GM12801 (cell line): ENCODE data around the gene CAMK2A.

Source experiments
- TF ChIP-seq, protein P1 (sequence below): IDR thresholded peaks from one replicate; pipeline ENCODE4 v1.5.1; 2011; ENCODE audit warnings: control low read depth; ENCODE audit not compliant: insufficient read length; ENCODE audit errors: extremely low read depth

CAMK2A gene

GRCh38 chr5:150302301-150303069, 12.9 kb upstream of the CAMK2A start, which contains the start of gene ARSI:
Gene ARSI, minus strand, starts transcription at chr5:150302905. Its CDS starts 532 bp downstream, at chr5:150302373.
- TF ChIP-seq, protein P1, sequence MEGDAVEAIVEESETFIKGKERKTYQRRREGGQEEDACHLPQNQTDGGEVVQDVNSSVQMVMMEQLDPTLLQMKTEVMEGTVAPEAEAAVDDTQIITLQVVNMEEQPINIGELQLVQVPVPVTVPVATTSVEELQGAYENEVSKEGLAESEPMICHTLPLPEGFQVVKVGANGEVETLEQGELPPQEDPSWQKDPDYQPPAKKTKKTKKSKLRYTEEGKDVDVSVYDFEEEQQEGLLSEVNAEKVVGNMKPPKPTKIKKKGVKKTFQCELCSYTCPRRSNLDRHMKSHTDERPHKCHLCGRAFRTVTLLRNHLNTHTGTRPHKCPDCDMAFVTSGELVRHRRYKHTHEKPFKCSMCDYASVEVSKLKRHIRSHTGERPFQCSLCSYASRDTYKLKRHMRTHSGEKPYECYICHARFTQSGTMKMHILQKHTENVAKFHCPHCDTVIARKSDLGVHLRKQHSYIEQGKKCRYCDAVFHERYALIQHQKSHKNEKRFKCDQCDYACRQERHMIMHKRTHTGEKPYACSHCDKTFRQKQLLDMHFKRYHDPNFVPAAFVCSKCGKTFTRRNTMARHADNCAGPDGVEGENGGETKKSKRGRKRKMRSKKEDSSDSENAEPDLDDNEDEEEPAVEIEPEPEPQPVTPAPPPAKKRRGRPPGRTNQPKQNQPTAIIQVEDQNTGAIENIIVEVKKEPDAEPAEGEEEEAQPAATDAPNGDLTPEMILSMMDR: no peak

DNA sequence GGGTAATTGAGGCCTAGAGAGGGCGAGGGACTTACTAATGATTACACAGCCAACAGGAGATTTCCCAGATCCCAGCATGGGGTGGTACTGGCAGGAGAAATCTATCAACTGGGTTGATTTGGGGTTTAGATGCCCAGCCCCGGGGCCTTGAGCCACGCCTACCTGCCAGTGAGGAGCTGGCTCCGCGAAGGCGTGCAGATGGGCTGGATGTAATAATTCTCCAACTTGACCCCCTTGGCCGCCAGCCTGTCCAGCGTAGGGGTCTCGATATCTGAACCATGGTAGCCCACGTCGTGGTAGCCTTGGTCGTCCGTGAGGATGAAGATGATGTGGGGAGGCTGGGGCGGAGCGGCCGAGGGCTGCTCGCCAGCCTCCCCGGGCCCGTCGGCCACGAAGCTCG, 12.3 kb upstream of the CAMK2A start:
- TF ChIP-seq, protein P1: no peak

DNA sequence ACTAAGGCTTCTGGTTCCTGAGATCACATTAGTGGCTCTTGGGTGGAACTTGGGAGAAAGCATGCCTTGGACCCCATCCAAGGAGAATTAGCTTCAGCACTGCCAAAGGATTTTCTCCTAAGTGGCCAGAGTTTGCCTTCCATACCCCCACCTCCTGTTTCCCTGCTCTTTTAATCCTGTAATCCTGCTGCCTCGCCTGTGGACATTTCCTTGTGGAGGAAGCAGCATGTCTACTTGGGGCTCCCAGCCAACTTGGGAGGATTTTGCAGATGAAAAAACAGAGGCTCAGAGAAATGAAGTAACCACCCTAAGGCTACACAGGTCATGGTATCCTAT, 11.6 kb upstream of the CAMK2A start:
- TF ChIP-seq, protein P1: no peak

DNA sequence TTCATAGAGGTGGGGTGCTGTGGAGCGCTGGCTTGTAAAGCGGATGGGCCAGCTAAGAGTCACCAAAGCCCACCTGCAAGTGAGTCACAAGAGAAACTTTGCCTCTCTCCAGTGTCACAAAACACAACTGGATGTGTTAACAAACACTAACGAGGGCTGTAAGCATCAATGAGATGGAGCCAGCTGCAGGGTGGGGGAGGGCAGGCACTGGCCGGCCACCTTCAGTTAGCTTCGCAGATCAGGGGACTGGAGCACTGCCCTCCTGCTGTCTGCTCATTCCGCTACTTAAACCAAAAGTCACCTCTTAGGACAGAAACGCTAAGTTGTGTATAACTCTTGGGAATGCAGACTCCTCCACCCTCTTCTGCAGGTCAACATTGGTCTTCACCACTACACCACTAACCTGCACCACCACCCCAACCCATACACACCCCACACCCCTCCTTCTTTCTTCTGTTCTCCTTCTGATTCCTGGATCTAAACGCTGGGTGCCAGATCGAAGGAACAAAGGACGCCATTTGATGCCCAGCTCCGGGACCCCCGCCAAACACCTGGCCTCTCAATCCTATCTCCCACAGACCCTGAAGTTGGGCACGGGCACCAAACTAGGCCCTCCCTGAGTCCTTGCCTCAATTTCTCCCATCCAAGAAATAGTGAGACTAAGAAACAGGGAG, 11.1 kb upstream of the CAMK2A start:
- TF ChIP-seq, protein P1: no peak

DNA sequence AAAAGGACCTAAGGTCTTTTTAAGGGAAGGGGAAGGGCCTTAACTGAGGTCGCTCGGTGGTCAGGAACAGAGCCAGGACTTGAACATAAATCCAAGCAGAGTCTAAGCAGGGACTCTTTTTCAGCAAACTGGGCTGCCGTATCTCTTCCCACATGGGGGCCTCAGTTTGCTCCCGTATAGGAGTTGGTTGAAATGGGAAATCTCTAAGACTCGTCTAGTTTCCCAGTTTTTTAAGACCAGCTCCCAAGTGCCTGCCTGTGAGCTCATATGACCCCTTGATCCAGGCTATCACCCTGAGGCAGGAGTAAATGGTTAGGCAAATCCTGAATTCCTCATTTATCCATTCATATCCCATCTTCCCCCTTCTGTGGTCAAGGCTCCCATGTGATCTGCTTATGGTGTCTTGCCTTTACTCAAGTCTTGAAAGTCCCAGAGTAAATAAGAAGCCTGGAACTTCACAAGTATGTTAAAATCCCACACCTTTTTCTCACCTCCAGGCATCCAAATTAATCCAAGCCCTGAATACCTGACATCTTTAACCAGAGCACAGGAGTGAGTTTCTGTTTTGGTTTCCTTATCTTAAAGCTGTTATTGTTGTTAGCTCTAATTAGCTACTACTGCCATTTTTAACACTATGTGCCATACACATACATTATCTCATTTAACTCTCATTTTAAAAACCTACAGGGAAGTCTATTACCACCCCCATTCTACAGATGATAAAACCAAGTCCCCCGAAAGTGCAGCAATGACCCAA, 10.2 kb upstream of the CAMK2A start:
- TF ChIP-seq, protein P1: no peak

- TF ChIP-seq, protein P1: no peak
Measured at GRCh38 chr5:150298701-150299451, 9.3 kb upstream of the CAMK2A start.
